HG03469 (cell line): ENCODE results near the gene SLC22A16.

Experiments used
- ATAC-seq: cut with Tn5 transposase; IDR thresholded peaks from one replicate; pipeline ENCODE4 v1.9.1; 2021; ENCODE audit warnings: mild to moderate bottlenecking, moderate library complexity, moderate number of reproducible peaks; ENCODE audit not compliant: unreplicated experiment

SLC22A16 gene

GRCh38 chr6:110448846-110449540, 27.4 kb downstream of the SLC22A16 start:
- ATAC-seq, result no peak

GRCh38 chr6:110447761-110448160, 28.7 kb downstream of the SLC22A16 start:
- no peak for ATAC-seq

GRCh38 chr6:110446405-110446804, 30.0 kb downstream of the SLC22A16 start:
- no peak for ATAC-seq

- ATAC-seq, result no peak
Measured at GRCh38 chr6:110440026-110440425, 36.4 kb downstream of the SLC22A16 start.

GRCh38 chr6:110439356-110439755, 37.1 kb downstream of the SLC22A16 start:
- no peak for ATAC-seq

GRCh38 chr6:110434961-110435602, 41.3 kb downstream of the SLC22A16 start:
- ATAC-seq, result no peak

GRCh38 chr6:110432285-110432900, 44.0 kb downstream of the SLC22A16 start:
- ATAC-seq, result no peak

GRCh38 chr6:110430741-110431140, 45.7 kb downstream of the SLC22A16 start:
- no peak for ATAC-seq

GRCh38 chr6:110430236-110430635, 46.2 kb downstream of the SLC22A16 start:
- no peak for ATAC-seq

GRCh38 chr6:110428153-110428552, 48.3 kb downstream of the SLC22A16 start:
- ATAC-seq, result no peak

GRCh38 chr6:110425816-110426215, 50.6 kb downstream of the SLC22A16 start:
- ATAC-seq, result no peak

- ATAC-seq, result no peak
Measured at GRCh38 chr6:110422444-110422822, 54.0 kb downstream of the SLC22A16 start.

GRCh38 chr6:110421749-110422443, 54.5 kb downstream of the SLC22A16 start:
- ATAC-seq, result no peak

- ATAC-seq, result no peak
Measured at GRCh38 chr6:110419028-110419739, 57.2 kb downstream of the SLC22A16 start.

GRCh38 chr6:110418594-110418993, 57.8 kb downstream of the SLC22A16 start:
- no peak for ATAC-seq

GRCh38 chr6:110415086-110415916, 61.1 kb downstream of the SLC22A16 start, which contains the start of gene DDO:
DDO (minus strand) TSS chr6:110415575; CDS start chr6:110413462, 2,113 bp downstream.
- ATAC-seq, result no peak

- ATAC-seq, result no peak
Measured at GRCh38 chr6:110414669-110415068, 61.7 kb downstream of the SLC22A16 start.

GRCh38 chr6:110412360-110412759, 64.1 kb downstream of the SLC22A16 start:
- ATAC-seq, result no peak

- no peak for ATAC-seq
Measured at GRCh38 chr6:110410511-110410910, 65.9 kb downstream of the SLC22A16 start.

GRCh38 chr6:110409794-110410193, 66.6 kb downstream of the SLC22A16 start:
- ATAC-seq, result no peak
